H1 (cell line): Measurements from ENCODE around the gene CADPS. TPM values are rescaled to one million over a fixed set of nuclear protein-coding genes. Genes with fewer than 3 reads are reported as not detected.

Experiments used
- BACH1 ChIP-seq: IDR thresholded peaks from 2 replicates; pipeline ENCODE4 v1.6.1; 2012; ENCODE audit warnings: low read length, improper control_type of control experiment
- HDAC2 ChIP-seq, 2 experiments: fragments of 300-600 bp in 1 of 2; sonication (generic) in 1 of 2; IDR thresholded peaks; 2 replicates each; pipeline ENCODE4 v1.6.1; 2011 to 2012; ENCODE audit warnings: low read depth in 2 of 2, low read length in 2 of 2, mild to moderate bottlenecking in 2 of 2, moderate library complexity in 2 of 2, borderline replicate concordance in 1 of 2, inconsistent platforms in 1 of 2
- POLR2A ChIP-seq, 2 experiments: IDR thresholded peaks; 1 replicate in 1 of 2; 2 replicates in 1 of 2; pipeline ENCODE4 v1.6.1; 2011; ENCODE audit warnings: low read depth in 2 of 2, low read length in 2 of 2, mild to moderate bottlenecking in 2 of 2; ENCODE audit errors: control extremely low read depth in 1 of 2
- TEAD4 ChIP-seq: IDR thresholded peaks from 2 replicates; pipeline ENCODE4 v1.6.1; 2012; ENCODE audit warnings: low read depth, low read length, inconsistent platforms, mixed read lengths
- polyA plus RNA-seq, 7 experiments: library from polyadenylated mRNA; depleted of rRNA in 3 of 7; stranded (reverse) in 5 of 7; unstranded in 2 of 7; fragments of >200 nt in 5 of 7; fragments of 200-250 nt in 2 of 7; gene quantifications; 1 replicate in 5 of 7; 2 replicates in 1 of 7; 4 replicates in 1 of 7; pipeline versions ENCODE4 v1.2.1 to v1.2.3, GENCODE V29; 2011 to 2013; ENCODE audit warnings: missing spikeins in 2 of 7, mixed read lengths in 2 of 7
- total RNA-seq: library from RNA; stranded (reverse); fragmentation: NEBNext Ultra II Directional; extraction: Animal tissue kit (Norgen Biotek cat#: 25700); gene quantifications from 2 replicates; pipeline ENCODE4 v1.2.1, GENCODE V29; 2021
- TF ChIP-seq, protein P1 (sequence below): IDR thresholded peaks from 2 replicates; pipeline ENCODE4 v1.6.1; 2011; ENCODE audit warnings: low read depth, mild to moderate bottlenecking, low read length; ENCODE audit not compliant: insufficient read depth

The CADPS gene
- total and polyA plus RNA-seq, 2 of the 8 experiments (the other 6 are each of a cell fraction or from before 2014, with no cell fraction given): 7.1 to 10.2 TPM

DNA sequence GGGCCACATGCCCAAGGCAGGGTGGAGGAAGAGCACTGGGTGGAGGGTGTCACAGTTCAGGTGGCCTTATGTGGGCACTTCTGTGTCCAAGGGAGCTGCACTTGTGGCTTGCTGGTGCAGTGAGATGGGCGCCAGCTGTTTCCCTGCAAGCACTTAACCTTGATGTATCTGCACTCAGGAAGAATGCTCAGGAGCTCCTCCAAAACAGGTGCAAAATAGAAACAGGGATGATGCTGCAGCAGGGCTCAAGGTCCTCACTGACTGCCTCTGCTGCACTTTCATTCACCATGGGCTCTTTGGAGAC is 151.3 kb downstream of the CADPS start (continued):
- TF ChIP-seq TEAD4: no peak
- no peak for TF ChIP-seq POLR2A (IDR thresholded peaks at IDR 0.05; ENCODE audit: control extremely low read depth in 1 of 2, low read depth in 2 of 2, low read length in 2 of 2)
- TF ChIP-seq, protein P1, sequence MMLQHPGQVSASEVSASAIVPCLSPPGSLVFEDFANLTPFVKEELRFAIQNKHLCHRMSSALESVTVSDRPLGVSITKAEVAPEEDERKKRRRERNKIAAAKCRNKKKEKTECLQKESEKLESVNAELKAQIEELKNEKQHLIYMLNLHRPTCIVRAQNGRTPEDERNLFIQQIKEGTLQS: no peak
- TF ChIP-seq HDAC2 (IDR thresholded peaks at IDR 0.05; ENCODE audit: borderline replicate concordance in 1 of 2, low read depth in 2 of 2, low read length in 2 of 2): no peak
- no peak for TF ChIP-seq BACH1
